IPS DF 19.7 (cell line): Measurements from ENCODE around the gene PRR14.
A peak's percentile ranks its signal among the peaks of the same experiment; 100 is the strongest.

Source experiments
- DNase-seq: peaks from one replicate; pipeline ENCODE4 v3.0.0-alpha.2; 2013; ENCODE audit warnings: low read depth, low spot score

PRR14 gene

GRCh38 chr16:30650369-30651123 is at the start of gene PRR14:
TSS of gene PRR14 (plus strand) at chr16:30650960. CDS start at chr16:30651646, 686 bp downstream.
- peak; percentile 97 for DNase-seq

GRCh38 chr16:30601966-30602365 is 48.8 kb upstream of the PRR14 start:
- no peak for DNase-seq

GRCh38 chr16:30602616-30603277 is 48.0 kb upstream of the PRR14 start:
- DNase-seq, result no peak

GRCh38 chr16:30603945-30604315 is 46.8 kb upstream of the PRR14 start:
- DNase-seq, result no peak

- DNase-seq, result no peak
Measured at GRCh38 chr16:30604316-30604947, 46.3 kb upstream of the PRR14 start.

- no peak for DNase-seq
Measured at GRCh38 chr16:30605158-30605557, 45.6 kb upstream of the PRR14 start.

- DNase-seq, result no peak
Measured at GRCh38 chr16:30606004-30606403, 44.8 kb upstream of the PRR14 start.

GRCh38 chr16:30609002-30609925 is 41.5 kb upstream of the PRR14 start:
- no peak for DNase-seq

GRCh38 chr16:30609926-30610839 is 40.6 kb upstream of the PRR14 start, which contains the start of gene ZNF689:
TSS of gene ZNF689 (minus strand) at chr16:30610389. CDS start at chr16:30610041, 348 bp downstream.
- DNase-seq, result peak; percentile 98

- no peak for DNase-seq
Measured at GRCh38 chr16:30615358-30616091, 35.2 kb upstream of the PRR14 start.

GRCh38 chr16:30619202-30619601 is 31.6 kb upstream of the PRR14 start:
- no peak for DNase-seq

GRCh38 chr16:30619638-30620037 is 31.1 kb upstream of the PRR14 start:
- no peak for DNase-seq

- no peak for DNase-seq
Measured at GRCh38 chr16:30620169-30620568, 30.6 kb upstream of the PRR14 start.

- DNase-seq, result no peak
Measured at GRCh38 chr16:30621765-30622164, 29.0 kb upstream of the PRR14 start.

- DNase-seq, result no peak
Measured at GRCh38 chr16:30622455-30623032, 28.2 kb upstream of the PRR14 start.

- no peak for DNase-seq
Measured at GRCh38 chr16:30623536-30624283, 27.1 kb upstream of the PRR14 start.

- DNase-seq, result no peak
Measured at GRCh38 chr16:30626236-30626635, 24.5 kb upstream of the PRR14 start.

- DNase-seq, result no peak
Measured at GRCh38 chr16:30628628-30629540, 21.9 kb upstream of the PRR14 start.
